T47D (cell line): ENCODE measurements around the gene ARL16.

Source experiments
- DNase-seq, 2 experiments: peaks; one replicate each; pipeline versions ENCODE4 v3.0.0 to v3.0.0-alpha.2; 2011 to 2012; ENCODE audit warnings: low read depth in 1 of 2, low spot score in 1 of 2
- JUND ChIP-seq: IDR thresholded peaks from 2 replicates; pipeline ENCODE4 v1.6.1; 2012; ENCODE audit warnings: low read depth
- in situ Hi-C: cut with HindIII; loops from 2 replicates; pipeline ENCODE4 v1.10.0; 2016; ENCODE audit warnings: low sequenced_read_pairs, low pct_unique_long_range_greater_than_20kb

The ARL16 gene

DNA sequence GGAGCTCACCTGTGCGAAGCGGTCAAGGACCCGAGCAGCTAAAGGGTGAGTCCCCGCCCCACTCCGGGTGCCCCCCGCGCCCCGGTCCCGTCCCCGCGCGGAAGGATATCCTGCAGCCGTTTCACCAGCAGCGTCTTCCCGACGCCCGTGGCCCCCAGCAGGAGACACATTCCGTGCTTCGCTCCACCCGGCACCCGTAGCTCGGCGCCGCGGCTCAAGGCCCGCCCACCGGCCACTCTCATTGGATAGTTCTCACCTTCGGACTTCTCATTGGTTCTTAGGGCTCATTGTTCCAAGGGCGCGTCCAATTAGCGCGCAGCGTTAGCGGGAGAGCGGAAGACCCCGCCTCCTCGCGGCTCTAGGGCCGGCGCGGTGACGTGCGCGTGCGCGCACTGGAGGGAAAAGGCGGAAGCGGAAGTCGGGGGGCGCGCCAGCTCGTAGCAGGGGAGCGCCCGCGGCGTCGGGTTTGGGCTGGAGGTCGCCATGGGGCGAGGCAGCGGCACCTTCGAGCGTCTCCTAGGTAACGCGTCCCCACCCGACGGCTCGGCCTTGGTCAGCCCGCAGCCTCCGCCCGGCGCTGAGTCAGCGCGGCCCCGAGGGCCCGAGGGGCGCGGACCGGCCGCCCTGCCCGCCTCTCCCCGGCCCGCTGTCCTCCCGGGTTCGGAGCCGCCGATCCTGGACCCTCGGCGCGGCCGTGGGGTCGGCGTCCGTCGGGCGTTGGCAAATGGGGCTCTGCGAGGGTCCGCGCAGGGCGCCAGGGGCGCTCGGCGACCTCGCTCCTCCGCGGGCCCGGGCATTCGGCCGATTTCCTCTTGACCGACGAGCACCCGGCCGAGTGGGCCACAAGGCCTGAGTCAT lies at the start of gene ARL16, which contains the start of gene HGS:
Gene ARL16 (minus strand): TSS at position 214 of the 858 bp plus-strand sequence. CDS start 44 bp downstream, at position 170.
Gene HGS (plus strand): TSS at position 428 of the 858 bp plus-strand sequence. CDS start 56 bp downstream, at position 484.
- peak; percentile 100 for DNase-seq
- TF ChIP-seq JUND = no peak
- in situ Hi-C loops = no loop called here

DNA sequence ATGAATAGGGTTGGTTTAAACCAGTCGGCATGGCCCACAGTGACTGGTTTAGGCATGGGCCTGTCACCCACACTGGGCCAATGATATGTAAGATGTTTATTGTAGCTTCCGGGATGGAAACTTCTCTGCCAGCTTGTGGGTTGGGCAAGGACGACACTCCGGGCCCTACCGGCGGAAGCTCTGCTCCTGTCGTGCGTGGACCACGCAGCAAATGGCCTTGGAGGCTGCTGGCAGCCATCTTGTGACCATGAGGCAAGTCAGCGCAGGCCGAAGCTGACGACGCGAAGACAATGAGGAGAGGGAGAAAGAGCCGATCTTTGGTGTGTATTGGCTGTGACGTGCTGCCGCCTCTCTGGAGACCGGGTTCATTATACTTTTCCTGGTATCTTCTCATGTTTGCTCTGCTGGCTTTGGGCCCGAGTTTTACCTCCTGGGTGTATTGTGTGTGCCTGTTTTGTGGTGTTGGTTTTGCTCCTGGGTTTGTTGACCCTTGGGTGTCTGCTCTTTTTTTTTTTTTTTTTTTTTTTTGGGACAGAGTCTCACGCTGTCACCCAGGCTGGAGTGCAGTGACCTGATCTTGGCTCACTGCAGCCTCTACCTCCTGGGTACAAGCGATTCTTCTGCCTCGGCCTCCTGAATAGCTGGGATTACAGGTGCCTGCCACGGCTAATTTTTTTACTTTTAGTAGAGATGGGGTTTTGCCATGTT lies 43.9 kb upstream of the ARL16 start:
- TF ChIP-seq JUND = no peak
- in situ Hi-C loops = no loop called here
- DNase-seq = peak in 1 of 2 experiments; percentile 94

- no peak for TF ChIP-seq JUND
- in situ Hi-C loops = no loop called here
- DNase-seq = no peak
Observed at GRCh38 chr17:81726004-81726403, 42.4 kb upstream of the ARL16 start.

DNA sequence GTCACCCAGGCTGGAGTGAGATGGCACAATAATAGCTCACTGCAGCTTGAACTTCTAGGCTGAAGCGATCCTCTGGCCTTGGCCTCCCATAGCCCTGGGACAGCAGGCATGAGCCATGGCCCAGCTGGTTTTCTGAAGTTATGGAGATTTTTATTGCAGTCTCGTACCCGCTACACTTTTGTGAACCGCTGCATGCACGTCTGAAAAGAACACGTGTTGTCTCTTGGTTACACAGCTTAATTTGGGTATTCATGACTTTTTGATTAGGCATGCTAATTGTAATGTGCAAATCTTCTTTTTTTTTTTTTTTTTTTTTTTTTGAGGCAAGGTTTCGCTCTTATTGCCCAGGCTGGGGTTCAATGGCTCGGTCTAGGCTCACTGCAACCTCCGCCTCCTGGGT lies 41.8 kb upstream of the ARL16 start:
- no peak for TF ChIP-seq JUND
- in situ Hi-C loops = no loop called here
- no peak for DNase-seq

- in situ Hi-C loops = no loop called here
- TF ChIP-seq JUND = no peak
- DNase-seq = peak in 1 of 2 experiments; percentile 69
Observed at GRCh38 chr17:81723651-81724209, 40.1 kb upstream of the ARL16 start.

- DNase-seq = peak; percentile 84 to 89
- no peak for TF ChIP-seq JUND
- in situ Hi-C loops = no loop called here
Observed at GRCh38 chr17:81722184-81723120, 38.9 kb upstream of the ARL16 start.

DNA sequence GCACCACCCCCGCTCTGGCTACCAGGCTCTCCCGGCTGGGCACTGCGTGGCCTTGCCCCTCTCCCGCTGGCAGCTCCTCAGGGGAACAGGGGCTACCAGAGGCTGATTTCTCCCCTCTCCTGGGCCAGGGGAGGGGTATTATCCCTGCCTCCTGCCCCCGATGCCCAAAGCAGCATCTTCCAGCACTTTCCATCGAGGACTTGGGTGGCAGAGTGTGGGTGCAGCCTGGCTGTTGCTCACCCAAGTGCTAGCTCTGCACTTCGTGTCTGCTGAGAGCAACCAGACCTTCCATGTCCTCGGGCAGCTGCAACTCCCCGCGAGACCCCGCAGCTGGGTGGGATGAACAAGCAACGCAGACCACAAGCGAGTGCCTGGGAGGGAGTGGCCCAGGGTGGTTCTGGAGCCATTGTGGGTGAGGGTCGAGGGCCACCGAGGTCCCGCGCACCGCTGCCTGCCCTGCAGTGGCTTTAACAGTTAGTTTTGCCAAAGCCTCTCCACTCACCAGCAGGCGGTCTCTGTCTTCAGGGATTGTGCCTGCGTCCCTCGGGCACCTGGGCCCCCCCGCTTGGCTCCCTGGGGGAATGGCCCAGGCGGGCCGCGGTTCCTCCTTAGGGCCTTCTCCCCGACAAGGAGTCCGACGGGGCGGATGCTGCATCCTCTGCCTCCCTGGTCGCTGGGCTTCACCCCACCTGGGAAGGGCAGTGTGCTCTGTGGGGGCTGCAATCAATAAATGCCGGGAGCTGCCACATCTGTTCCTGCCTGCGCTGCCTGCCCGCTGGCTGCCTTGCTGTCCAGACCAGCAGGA lies 36.9 kb upstream of the ARL16 start:
- in situ Hi-C loops = no loop called here
- TF ChIP-seq JUND = no peak
- no peak for DNase-seq

DNA sequence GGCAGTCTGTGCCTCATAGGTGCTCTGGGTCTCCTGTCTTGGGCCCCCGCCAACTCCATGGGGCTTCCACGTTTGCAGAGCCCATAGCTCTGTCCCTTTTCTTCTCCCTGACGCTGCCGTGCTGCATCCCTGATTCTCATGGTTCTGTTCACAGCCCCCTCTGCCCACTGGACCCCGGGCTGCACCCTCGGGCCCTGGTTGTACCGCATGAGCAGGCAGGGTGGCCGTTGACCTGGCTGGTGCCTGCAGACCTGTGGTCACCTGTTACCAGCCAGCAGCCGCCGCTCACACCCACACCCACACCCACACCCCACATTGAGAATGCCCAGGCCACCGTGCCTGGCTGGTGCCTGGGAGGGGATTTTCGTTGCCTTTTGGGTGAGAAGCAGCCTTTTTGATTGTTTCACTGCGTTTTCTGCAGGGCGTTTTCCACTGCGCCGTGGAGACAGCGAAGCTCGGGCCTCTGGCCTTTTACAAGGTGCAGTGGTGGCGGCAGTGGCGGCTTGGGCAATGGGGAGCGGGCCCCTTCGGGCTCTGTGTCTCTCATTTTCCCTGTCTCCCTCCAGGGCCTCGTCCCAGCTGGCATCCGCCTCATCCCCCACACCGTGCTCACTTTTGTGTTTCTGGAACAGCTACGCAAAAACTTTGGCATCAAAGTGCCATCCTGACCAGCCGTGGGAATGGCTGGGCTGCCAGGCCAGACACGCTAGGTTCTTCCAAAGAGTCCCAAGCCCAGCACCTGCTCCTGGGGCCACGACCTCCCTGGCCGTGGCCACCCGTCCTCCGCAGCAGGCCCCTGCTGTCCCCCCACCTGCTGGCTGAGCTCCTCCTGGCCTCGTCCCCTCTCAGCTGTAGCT lies 36.0 kb upstream of the ARL16 start:
- no peak for TF ChIP-seq JUND
- in situ Hi-C loops = no loop called here
- no peak for DNase-seq

DNA sequence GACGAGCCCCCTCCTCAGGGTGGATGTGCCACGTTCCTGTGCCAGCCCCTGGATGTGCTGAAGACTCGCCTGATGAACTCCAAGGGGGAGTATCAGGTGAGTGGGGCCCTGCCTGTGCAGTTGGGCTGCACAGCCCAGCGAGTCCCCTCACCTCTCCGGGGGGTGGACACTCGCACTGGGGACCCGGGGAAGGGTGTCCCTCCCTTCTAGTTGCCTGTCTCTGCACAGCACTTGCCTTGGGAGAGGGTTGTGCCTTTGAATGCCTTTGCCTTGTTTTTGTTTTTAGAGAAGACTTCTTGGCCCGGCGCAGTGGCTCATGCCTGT lies 34.1 kb upstream of the ARL16 start:
- TF ChIP-seq JUND = no peak
- DNase-seq = no peak
- in situ Hi-C loops = no loop called here

GRCh38 chr17:81717049-81717765 lies 33.6 kb upstream of the ARL16 start:
- TF ChIP-seq JUND = no peak
- in situ Hi-C loops = no loop called here
- DNase-seq = no peak
